GM23338 (cell line): Measurements from ENCODE around the gene KAZN.

Experiments
- CREB1 ChIP-seq: fragments of 250-450 bp; sonication (Bioruptor Pico); IDR thresholded peaks from 2 replicates; pipeline ENCODE4 v1.5.0; 2020; ENCODE audit warnings: low read depth, mild to moderate bottlenecking, moderate library complexity
- NANOG ChIP-seq: IDR thresholded peaks from 2 replicates; pipeline ENCODE4 v1.6.1; 2016; ENCODE audit warnings: antibody characterized with exemption, borderline replicate concordance
- TF ChIP-seq, protein P1 (sequence below), 2 experiments: fragments of 200-600 bp in 1 of 2; sonication (generic) in 1 of 2; conservative IDR thresholded peaks; 2 replicates each; pipeline versions ENCODE4 v1.5.1 to v1.6.1; 2016 to 2017; ENCODE audit warnings: antibody characterized with exemption in 2 of 2, low read depth in 2 of 2, mild to moderate bottlenecking in 2 of 2, moderate library complexity in 1 of 2

DNA sequence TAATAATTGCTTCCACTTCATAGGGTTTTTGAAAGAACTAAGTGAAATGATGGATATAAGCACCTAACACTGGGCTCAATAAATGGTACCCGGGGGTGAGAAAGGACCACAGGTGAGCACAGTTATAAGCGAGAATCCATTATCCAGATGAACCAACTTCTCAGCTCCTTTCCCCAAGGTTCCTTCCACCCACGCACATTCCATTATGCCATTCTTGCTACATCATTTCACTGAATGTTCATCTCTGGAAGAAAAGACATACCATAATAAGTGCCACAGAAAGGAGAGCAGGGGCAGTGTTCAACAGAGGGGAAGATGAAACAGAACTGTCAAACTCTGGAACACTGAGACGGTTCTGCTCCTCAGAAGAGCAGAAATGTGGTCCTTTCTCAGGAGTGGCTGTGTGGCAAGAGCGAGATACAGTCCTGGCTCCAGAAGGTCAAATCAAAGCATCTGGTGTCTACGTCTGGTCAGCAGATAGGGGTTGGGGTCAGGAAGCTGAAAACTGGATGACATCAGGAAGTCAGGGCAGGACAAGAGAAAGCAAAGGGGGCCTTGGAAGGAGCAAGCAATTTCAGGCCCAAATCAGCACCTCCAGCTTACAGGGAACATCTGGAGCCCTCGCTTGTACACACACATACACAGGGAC is 299.6 kb downstream of the KAZN start:
- no peak for TF ChIP-seq CREB1
- TF ChIP-seq, protein P1, sequence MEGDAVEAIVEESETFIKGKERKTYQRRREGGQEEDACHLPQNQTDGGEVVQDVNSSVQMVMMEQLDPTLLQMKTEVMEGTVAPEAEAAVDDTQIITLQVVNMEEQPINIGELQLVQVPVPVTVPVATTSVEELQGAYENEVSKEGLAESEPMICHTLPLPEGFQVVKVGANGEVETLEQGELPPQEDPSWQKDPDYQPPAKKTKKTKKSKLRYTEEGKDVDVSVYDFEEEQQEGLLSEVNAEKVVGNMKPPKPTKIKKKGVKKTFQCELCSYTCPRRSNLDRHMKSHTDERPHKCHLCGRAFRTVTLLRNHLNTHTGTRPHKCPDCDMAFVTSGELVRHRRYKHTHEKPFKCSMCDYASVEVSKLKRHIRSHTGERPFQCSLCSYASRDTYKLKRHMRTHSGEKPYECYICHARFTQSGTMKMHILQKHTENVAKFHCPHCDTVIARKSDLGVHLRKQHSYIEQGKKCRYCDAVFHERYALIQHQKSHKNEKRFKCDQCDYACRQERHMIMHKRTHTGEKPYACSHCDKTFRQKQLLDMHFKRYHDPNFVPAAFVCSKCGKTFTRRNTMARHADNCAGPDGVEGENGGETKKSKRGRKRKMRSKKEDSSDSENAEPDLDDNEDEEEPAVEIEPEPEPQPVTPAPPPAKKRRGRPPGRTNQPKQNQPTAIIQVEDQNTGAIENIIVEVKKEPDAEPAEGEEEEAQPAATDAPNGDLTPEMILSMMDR (conservative IDR thresholded peaks at IDR 0.05; ENCODE audit: low read depth in 2 of 2), result no peak
- no peak for TF ChIP-seq NANOG
